ENCODE results near the gene TGM1.
"Not testable (repeated sequence)": the region's sequence is repeated elsewhere in the genome, so short reads cannot be mapped to it uniquely, and the experiment has no call there.

Gene TGM1

DNA sequence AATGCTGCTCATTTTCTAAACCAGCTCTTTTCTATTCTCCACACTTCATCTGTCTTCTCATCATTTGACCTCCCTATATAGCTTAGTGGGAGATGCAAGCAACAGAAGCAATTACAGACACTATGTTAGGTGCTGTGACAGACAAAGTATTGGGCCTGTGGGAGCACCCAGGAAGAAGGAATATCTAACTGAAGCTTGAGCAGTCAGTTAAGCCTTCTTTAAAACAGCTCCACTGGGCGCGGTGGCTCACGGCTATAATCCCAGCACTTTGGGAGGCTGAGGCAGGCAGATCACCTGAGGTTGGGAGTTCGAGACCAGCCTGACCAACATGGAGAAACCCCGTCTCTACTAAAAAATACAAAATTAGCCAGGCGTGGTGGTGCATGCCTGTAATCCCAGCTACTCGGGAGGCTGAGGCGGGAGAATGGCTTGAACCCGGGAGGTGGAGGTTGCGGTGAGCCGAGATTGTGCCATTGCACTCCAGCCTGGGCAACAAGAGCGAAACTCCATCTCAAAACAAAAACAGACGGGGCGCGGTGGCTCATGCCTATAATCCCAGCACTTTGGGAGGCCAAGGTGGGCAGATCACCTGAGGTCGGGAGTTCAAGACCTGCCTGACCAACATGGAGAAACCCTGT, 59.6 kb downstream of the TGM1 start:
- DNase-seq: not testable (repeated sequence)

DNA sequence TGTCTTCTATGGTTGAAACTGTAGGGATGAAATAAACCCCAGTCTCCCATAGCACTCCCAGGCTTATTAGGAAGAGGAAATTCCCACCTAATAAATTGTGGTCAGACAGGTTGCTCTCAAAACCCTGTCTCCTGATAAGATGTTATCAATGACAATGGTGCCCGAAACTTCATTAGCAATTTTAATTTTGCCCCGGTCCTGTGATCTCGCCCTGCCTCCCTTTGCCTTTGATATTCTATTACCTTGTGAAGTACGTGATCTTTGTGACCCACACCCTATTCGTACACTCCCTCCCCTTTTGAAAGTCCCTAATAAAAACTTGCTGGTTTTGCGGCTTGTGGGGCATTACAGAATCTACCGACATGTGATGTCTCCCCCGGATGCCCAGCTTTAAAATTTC, 60.4 kb downstream of the TGM1 start:
- DNase-seq: not testable (repeated sequence)
